T47D (cell line): ENCODE results near the gene APOL5.
"Not testable (repeated sequence)": the region's sequence is repeated elsewhere in the genome, so short reads cannot be mapped to it uniquely, and the experiment has no call there.

Experiments
- DNase-seq, 2 experiments: peaks; one replicate each; pipeline versions ENCODE4 v3.0.0 to v3.0.0-alpha.2; 2011 to 2012; ENCODE audit warnings: low read depth in 1 of 2, low spot score in 1 of 2
- JUND ChIP-seq: IDR thresholded peaks from 2 replicates; pipeline ENCODE4 v1.6.1; 2012; ENCODE audit warnings: low read depth
- in situ Hi-C: cut with HindIII; loops from 2 replicates; pipeline ENCODE4 v1.10.0; 2016; ENCODE audit warnings: low sequenced_read_pairs, low pct_unique_long_range_greater_than_20kb

APOL5 gene

GRCh38 chr22:35726398-35726797, 8.7 kb downstream of the APOL5 start:
- in situ Hi-C loops: no loop called here

GRCh38 chr22:35726933-35727332, 9.3 kb downstream of the APOL5 start:
- in situ Hi-C loops: no loop called here
- no peak for DNase-seq
- no peak for TF ChIP-seq JUND

More at GRCh38 chr22:35726398-35726797, 8.7 kb downstream of the APOL5 start:
- DNase-seq: no peak
- TF ChIP-seq JUND: no peak

- in situ Hi-C loops: no loop called here
- TF ChIP-seq JUND: no peak
- DNase-seq: no peak
These were observed 9.8 kb downstream of the APOL5 start for GRCh38 chr22:35727436-35727835.

GRCh38 chr22:35728639-35729308, 11.1 kb downstream of the APOL5 start:
- TF ChIP-seq JUND: no peak
- in situ Hi-C loops: no loop called here
- peak in 1 of 2 experiments; percentile 6 for DNase-seq

- TF ChIP-seq JUND: no peak
- in situ Hi-C loops: no loop called here
- no peak for DNase-seq
These were observed 11.6 kb downstream of the APOL5 start for GRCh38 chr22:35729309-35729698.

GRCh38 chr22:35731321-35731720, 13.6 kb downstream of the APOL5 start:
- no peak for TF ChIP-seq JUND
- in situ Hi-C loops: no loop called here
- no peak for DNase-seq

- DNase-seq: no peak
- TF ChIP-seq JUND: no peak
- in situ Hi-C loops: no loop called here
These were observed 14.4 kb downstream of the APOL5 start for GRCh38 chr22:35732116-35732515.

GRCh38 chr22:35733036-35733435, 15.4 kb downstream of the APOL5 start:
- no peak for DNase-seq
- in situ Hi-C loops: no loop called here
- no peak for TF ChIP-seq JUND

GRCh38 chr22:35733791-35734516, 16.3 kb downstream of the APOL5 start:
- in situ Hi-C loops: no loop called here
- no peak for DNase-seq
- TF ChIP-seq JUND: no peak

- TF ChIP-seq JUND: no peak
- DNase-seq: no peak
- in situ Hi-C loops: no loop called here
These were observed 16.8 kb downstream of the APOL5 start for GRCh38 chr22:35734517-35734827.

GRCh38 chr22:35735542-35735941, 17.9 kb downstream of the APOL5 start:
- in situ Hi-C loops: no loop called here
- DNase-seq: no peak
- TF ChIP-seq JUND: no peak

- no peak for DNase-seq
- no peak for TF ChIP-seq JUND
- in situ Hi-C loops: no loop called here
These were observed 18.5 kb downstream of the APOL5 start for GRCh38 chr22:35736166-35736565.

- TF ChIP-seq JUND: no peak
- DNase-seq: no peak
- in situ Hi-C loops: no loop called here
These were observed 19.0 kb downstream of the APOL5 start for GRCh38 chr22:35736701-35737100.

GRCh38 chr22:35737886-35738285, 20.2 kb downstream of the APOL5 start:
- in situ Hi-C loops: not testable (repeated sequence)

More at GRCh38 chr22:35737886-35738285, 20.2 kb downstream of the APOL5 start:
- DNase-seq: not testable (repeated sequence)
